Nucleus accumbens (tissue), 56 donors: ENCODE data around the gene OSGIN1.

ENCODE experiments used
- DNase-seq, 56 donors: peaks; one replicate each; lab custom pipeline; 2025; lab: John Stamatoyannopoulos, UW

The OSGIN1 gene

GRCh38 chr16:83952940-83953795, at the start of gene OSGIN1:
Gene OSGIN1 (plus strand): TSS chr16:83953240. CDS start chr16:83957672, 4,432 bp downstream.
- peak in 55 of 56 donors; percentile 14 to 96 (median 72) for DNase-seq

GRCh38 chr16:83903751-83904150, 49.3 kb upstream of the OSGIN1 start:
- peak in 27 of 56 donors; percentile 4 to 66 (median 29) for DNase-seq

GRCh38 chr16:83906683-83907082, 46.4 kb upstream of the OSGIN1 start:
- DNase-seq = no peak

GRCh38 chr16:83907111-83907510, 45.9 kb upstream of the OSGIN1 start:
- no peak for DNase-seq

- no peak for DNase-seq
Observed at GRCh38 chr16:83907631-83908250, 45.3 kb upstream of the OSGIN1 start.

- no peak for DNase-seq
Observed at GRCh38 chr16:83908798-83909197, 44.2 kb upstream of the OSGIN1 start.

- DNase-seq = no peak
Observed at GRCh38 chr16:83911290-83911689, 41.8 kb upstream of the OSGIN1 start.

GRCh38 chr16:83912519-83913244, 40.4 kb upstream of the OSGIN1 start:
- no peak for DNase-seq

- DNase-seq = no peak
Observed at GRCh38 chr16:83913245-83913633, 39.8 kb upstream of the OSGIN1 start.

- no peak for DNase-seq
Observed at GRCh38 chr16:83914091-83914710, 38.8 kb upstream of the OSGIN1 start.

- no peak for DNase-seq
Observed at GRCh38 chr16:83915081-83915480, 38.0 kb upstream of the OSGIN1 start.

- no peak for DNase-seq
Observed at GRCh38 chr16:83915491-83915890, 37.5 kb upstream of the OSGIN1 start.

- DNase-seq = no peak
Observed at GRCh38 chr16:83917152-83918120, 35.6 kb upstream of the OSGIN1 start.

GRCh38 chr16:83920894-83921491, 32.0 kb upstream of the OSGIN1 start:
- no peak for DNase-seq

- DNase-seq = no peak
Observed at GRCh38 chr16:83923581-83924365, 29.3 kb upstream of the OSGIN1 start.

GRCh38 chr16:83924686-83925085, 28.4 kb upstream of the OSGIN1 start:
- DNase-seq = no peak

- peak in 8 of 56 donors; percentile 9 to 44 (median 28) for DNase-seq
Observed at GRCh38 chr16:83925095-83925905, 27.7 kb upstream of the OSGIN1 start.
